ENCODE data around the gene COPS7B.

COPS7B gene

GRCh38 chr2:231821908-231822307, 35.7 kb downstream of the COPS7B start:
- H3K9me3 ChIP-seq (ENCODE audit: control insufficient read depth, insufficient read depth, low read depth, low read length), result peaks cover 4% of the 10 kb centered on the region; the same call in 1 of the 2 replicates
- H3K4me1 ChIP-seq (ENCODE audit: control insufficient read depth, insufficient read depth, low read length), result no peaks in the 10 kb centered on the region
- no peak for TF ChIP-seq ZNF76 (tag by site-specific recombination; IDR thresholded peaks at IDR 0.05; ENCODE audit: borderline replicate concordance, low read depth)
- TF ChIP-seq, protein P1, sequence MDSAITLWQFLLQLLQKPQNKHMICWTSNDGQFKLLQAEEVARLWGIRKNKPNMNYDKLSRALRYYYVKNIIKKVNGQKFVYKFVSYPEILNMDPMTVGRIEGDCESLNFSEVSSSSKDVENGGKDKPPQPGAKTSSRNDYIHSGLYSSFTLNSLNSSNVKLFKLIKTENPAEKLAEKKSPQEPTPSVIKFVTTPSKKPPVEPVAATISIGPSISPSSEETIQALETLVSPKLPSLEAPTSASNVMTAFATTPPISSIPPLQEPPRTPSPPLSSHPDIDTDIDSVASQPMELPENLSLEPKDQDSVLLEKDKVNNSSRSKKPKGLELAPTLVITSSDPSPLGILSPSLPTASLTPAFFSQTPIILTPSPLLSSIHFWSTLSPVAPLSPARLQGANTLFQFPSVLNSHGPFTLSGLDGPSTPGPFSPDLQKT (IDR thresholded peaks at IDR 0.05; ENCODE audit: borderline replicate concordance, low read depth, low read length), result no peak
- TF ChIP-seq, protein P2, sequence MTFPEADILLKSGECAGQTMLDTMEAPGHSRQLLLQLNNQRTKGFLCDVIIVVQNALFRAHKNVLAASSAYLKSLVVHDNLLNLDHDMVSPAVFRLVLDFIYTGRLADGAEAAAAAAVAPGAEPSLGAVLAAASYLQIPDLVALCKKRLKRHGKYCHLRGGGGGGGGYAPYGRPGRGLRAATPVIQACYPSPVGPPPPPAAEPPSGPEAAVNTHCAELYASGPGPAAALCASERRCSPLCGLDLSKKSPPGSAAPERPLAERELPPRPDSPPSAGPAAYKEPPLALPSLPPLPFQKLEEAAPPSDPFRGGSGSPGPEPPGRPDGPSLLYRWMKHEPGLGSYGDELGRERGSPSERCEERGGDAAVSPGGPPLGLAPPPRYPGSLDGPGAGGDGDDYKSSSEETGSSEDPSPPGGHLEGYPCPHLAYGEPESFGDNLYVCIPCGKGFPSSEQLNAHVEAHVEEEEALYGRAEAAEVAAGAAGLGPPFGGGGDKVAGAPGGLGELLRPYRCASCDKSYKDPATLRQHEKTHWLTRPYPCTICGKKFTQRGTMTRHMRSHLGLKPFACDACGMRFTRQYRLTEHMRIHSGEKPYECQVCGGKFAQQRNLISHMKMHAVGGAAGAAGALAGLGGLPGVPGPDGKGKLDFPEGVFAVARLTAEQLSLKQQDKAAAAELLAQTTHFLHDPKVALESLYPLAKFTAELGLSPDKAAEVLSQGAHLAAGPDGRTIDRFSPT (tag by site-specific recombination; IDR thresholded peaks at IDR 0.05), result no peak
- no peak for TF ChIP-seq ZNF155 (tag by site-specific recombination; IDR thresholded peaks at IDR 0.05)
- no peak for TF ChIP-seq ZNF350 (tag by site-specific recombination; IDR thresholded peaks at IDR 0.05)
- TF ChIP-seq, protein P3, sequence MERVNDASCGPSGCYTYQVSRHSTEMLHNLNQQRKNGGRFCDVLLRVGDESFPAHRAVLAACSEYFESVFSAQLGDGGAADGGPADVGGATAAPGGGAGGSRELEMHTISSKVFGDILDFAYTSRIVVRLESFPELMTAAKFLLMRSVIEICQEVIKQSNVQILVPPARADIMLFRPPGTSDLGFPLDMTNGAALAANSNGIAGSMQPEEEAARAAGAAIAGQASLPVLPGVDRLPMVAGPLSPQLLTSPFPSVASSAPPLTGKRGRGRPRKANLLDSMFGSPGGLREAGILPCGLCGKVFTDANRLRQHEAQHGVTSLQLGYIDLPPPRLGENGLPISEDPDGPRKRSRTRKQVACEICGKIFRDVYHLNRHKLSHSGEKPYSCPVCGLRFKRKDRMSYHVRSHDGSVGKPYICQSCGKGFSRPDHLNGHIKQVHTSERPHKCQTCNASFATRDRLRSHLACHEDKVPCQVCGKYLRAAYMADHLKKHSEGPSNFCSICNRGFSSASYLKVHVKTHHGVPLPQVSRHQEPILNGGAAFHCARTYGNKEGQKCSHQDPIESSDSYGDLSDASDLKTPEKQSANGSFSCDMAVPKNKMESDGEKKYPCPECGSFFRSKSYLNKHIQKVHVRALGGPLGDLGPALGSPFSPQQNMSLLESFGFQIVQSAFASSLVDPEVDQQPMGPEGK (tag by site-specific recombination; IDR thresholded peaks at IDR 0.05), result no peak
- TF ChIP-seq ZNF549 (tag by site-specific recombination; IDR thresholded peaks at IDR 0.05), result no peak
- TF ChIP-seq KLF16 (tag by site-specific recombination; IDR thresholded peaks at IDR 0.05), result no peak
- H3K4me3 ChIP-seq (ENCODE audit: low read depth, low read length), result no peak overlapping the region
- CTCF ChIA-PET, result no interaction called here
- H3K36me3 ChIP-seq (ENCODE audit: control insufficient read depth in 2 of 2, insufficient read depth in 1 of 2, low read length in 2 of 2), result no peaks in the 10 kb centered on the region; a peak in 1 of 3 replicates
- H3K27ac ChIP-seq (ENCODE audit: extremely low read depth, low read depth, low read length), result no peak overlapping the region
- POLR2A ChIA-PET, result no interaction called here

- no peak overlapping the region for H3K27ac ChIP-seq (ENCODE audit: extremely low read depth, low read depth, low read length)
- ChIA-PET POLR2A (no interaction called here), CTCF (interaction anchor here (0.6 to 6.0 kb wide), 11 partner anchors 9 to 587 kb away, joined by 3 to 67 read pairs (median 4); no protein-coding TSS in a partner anchor)
Measured at GRCh38 chr2:231853105-231853504, 66.9 kb downstream of the COPS7B start.

DNA sequence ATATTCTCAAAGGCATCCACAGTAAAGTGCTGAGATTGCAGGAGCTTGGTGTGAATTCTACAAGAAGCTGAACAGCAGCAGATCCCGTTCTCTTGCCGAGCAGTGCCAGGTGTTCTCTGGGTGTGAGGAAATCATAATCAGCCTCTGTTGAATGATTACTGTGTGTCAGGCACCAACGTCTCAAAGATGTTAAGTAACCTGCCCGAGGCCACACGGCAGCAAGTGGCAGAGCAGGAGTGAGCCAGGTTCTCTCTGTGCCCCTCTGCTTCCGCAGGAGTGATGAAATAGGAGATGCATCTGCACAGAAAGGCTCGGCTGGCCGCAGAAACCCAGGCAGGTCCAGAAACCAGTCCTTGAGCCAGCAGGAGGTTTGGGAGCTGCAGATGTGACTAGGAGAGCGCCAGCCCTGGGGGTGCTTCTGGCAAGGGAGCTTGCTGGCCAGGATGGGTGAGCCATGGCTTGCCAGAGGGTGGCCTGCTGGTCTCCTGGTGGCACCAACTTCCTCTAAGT, 68.4 kb downstream of the COPS7B start:
- CTCF ChIA-PET, result interaction anchor here (0.6 to 6.0 kb wide), 7 partner anchors 45 to 1394 kb away, joined by 3 to 67 read pairs (median 3); no protein-coding TSS in a partner anchor
- H3K4me3 ChIP-seq (ENCODE audit: low read depth, low read length), result no peak overlapping the region
- no peaks in the 10 kb centered on the region for H3K36me3 ChIP-seq (ENCODE audit: control insufficient read depth in 2 of 2, insufficient read depth in 1 of 2, low read length in 2 of 2)
- TF ChIP-seq SCRT1 (tag by site-specific recombination; IDR thresholded peaks at IDR 0.05; ENCODE audit: borderline replicate concordance) (no peak), ZNF174 (tag by site-specific recombination; IDR thresholded peaks at IDR 0.05) (no peak), SP3 (tag by site-specific recombination; IDR thresholded peaks at IDR 0.05) (no peak), ZNF529 (tag by site-specific recombination; IDR thresholded peaks at IDR 0.05; ENCODE audit: insufficient replicate concordance) (no peak)
- POLR2A ChIA-PET, result no interaction called here
- no peak overlapping the region for H3K27ac ChIP-seq (ENCODE audit: extremely low read depth, low read depth, low read length)
- no peaks in the 10 kb centered on the region for H3K9me3 ChIP-seq (ENCODE audit: control insufficient read depth, insufficient read depth, low read depth, low read length)
- H3K4me1 ChIP-seq (ENCODE audit: control insufficient read depth, insufficient read depth, low read length), result no peaks in the 10 kb centered on the region

More at GRCh38 chr2:231853105-231853504, 66.9 kb downstream of the COPS7B start:
- Histone ChIP-seq H3K9me3 (ENCODE audit: control insufficient read depth, insufficient read depth, low read depth, low read length) (no peaks in the 10 kb centered on the region), H3K4me1 (ENCODE audit: control insufficient read depth, insufficient read depth, low read length) (no peaks in the 10 kb centered on the region), H3K4me3 (ENCODE audit: low read depth, low read length) (no peak overlapping the region), H3K36me3 (ENCODE audit: control insufficient read depth in 2 of 2, insufficient read depth in 1 of 2, low read length in 2 of 2) (no peaks in the 10 kb centered on the region)
- no peak for TF ChIP-seq ZBTB17 (tag by site-specific recombination; IDR thresholded peaks at IDR 0.05)
- no peak for TF ChIP-seq ZSCAN5A (tag by site-specific recombination; IDR thresholded peaks at IDR 0.05)

All from HEK293 (cell line).